Stimulated activated CD8-positive, alpha-beta memory T cell treated with anti-CD3 and anti-CD28 coated beads, Interleukin-15, amount 100 ng/mL, for 48 hours (primary cell): ENCODE results near the gene MIF.
"Not testable (repeated sequence)": the region's sequence is repeated elsewhere in the genome, so short reads cannot be mapped to it uniquely, and the experiment has no call there.

ENCODE experiments used
- DNase-seq, 2 donors: peaks; one replicate each; pipeline ENCODE4 v3.0.0-alpha.2; 2020; ENCODE audit warnings: low read depth in 2 of 2

MIF gene

DNA sequence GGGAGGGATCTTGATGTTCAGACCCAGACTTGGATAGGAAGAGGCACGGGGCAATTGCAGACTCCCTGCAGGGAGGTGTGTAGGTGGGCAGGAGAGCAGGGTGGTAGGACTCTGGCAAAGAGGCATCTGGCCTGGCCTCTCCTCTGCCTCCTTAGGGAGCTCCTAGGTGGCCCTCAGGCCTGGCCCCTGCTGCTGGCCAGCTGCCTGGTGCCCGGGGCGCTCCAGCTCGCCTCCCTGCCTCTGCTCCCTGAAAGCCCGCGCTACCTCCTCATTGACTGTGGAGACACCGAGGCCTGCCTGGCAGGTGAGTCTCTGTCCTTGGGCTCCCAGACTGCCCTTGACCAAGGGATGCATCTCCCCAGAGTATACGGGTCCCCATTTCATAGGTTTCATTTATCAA is 16.6 kb upstream of the MIF start:
- no peak for DNase-seq

DNA sequence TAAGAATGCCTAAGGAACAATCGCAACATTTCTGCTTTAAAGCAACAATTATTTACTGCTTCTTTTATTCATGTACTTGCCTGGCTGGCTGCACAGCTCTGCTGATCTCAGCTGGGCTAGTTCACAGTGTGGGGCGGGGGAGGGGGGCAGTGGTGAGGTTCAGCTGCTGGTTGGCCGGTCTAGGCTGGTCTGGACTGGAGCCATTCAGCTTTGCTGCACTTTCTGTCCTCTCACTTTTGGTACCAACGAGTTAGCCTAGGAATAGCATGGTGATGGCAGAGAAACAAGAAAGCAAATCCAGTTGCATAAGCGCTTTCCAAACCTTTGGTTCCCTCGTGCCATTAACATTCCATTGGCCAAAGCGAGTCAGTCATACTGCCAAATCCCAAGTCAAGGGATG is 16.0 kb upstream of the MIF start:
- no peak for DNase-seq

DNA sequence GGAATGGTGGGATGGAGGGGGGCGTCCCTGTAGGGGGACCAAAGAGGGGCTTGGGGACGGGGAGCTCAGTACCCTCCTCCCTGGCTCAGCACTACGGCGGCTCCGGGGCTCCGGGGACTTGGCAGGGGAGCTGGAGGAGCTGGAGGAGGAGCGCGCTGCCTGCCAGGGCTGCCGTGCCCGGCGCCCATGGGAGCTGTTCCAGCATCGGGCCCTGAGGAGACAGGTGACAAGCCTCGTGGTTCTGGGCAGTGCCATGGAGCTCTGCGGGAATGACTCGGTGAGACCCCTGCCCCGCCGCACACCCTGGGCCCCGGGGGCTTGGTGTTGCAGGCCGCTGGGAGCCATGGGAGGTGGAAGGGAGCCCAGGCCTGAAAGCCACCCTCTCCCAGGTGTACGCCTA is 11.8 kb upstream of the MIF start:
- no peak for DNase-seq

DNA sequence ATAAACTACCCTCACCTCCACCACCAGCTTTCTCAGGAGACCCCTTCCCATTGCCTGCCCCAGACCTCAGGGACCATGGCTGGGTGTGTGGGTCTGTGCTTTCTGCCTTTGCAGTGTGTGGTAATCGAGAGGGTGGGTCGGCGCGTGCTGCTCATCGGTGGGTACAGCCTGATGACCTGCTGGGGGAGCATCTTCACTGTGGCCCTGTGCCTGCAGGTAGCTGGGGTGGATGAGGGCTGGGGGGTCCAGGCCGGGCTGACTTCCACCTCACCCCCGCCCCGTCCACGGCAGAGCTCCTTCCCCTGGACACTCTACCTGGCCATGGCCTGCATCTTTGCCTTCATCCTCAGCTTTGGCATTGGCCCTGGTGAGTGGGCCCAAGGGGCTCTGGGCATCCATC is 10.5 kb upstream of the MIF start:
- DNase-seq: no peak

DNA sequence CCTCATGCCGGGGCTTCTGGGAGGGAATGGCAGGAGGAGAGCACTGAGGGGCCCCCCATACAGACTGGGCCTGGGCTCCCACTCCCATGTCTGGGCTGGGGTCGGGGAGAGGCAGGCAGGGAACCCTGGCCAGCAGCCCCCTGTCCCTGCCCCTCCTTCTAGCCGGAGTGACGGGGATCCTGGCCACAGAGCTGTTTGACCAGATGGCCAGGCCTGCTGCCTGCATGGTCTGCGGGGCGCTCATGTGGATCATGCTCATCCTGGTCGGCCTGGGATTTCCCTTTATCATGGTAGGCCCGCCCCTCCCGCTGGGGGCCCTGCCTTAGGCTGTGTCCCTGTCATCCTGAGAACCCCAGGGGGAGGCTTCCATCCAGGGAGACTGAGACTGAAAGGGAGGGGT is 10.0 kb upstream of the MIF start:
- no peak for DNase-seq

DNA sequence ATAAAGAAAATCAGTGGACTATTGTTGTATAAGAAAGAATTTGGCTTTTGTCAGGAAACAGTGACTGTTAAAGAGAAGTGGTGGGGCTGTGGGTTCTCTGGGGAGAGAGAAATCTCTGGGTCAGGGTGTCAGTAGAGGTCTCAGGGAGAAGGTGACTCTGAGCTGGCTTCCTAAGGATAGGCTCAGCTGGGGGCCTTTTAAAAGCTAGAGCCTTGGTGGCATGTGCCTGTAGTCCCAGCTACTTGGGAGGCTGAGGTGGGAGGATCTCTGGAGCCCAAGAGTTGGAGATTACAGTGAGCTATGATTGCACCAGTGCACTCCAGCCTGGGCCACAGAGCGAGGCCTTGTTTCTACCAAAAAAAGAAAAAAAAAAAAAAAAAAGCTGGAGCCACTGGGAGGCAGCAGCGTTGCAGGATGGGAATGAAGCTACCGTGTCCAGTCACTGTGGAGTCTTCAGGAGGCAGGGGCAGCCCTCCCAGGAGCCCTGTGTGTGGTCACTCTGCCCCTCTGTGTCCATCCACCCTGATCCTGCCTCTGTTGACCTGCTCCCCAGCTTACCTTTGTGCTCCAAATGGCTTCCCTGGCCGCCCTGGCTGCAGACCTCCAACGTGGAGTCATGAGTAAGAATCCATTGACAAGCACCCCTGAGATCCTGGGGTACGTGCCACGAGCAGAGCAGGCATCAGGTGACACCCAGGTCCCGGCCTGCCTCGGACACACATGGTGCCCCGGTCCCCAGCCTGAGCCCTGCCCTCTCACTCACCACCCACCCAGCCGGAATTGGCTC is 5.4 kb upstream of the MIF start:
- DNase-seq: no peak

DNA sequence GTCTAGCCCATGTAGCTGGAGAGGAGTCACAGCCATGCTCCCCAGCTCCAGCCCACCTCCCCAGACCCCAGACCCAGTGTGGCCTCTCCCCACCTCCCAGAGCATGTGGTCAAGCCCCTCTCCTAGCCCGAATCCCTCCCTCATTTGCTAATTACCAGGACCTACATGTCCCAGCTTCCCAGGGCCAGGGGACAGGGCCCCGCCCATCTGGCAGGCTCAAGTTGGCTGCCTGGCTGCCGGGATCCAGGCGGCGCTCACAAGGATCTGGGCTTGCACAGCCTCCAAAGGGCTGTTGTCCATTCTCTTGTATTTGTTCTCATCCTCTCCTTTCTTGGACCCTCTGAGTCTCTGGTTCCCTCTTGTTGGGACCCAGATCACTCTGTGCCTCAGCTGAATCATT is 4.6 kb upstream of the MIF start:
- no peak for DNase-seq

DNA sequence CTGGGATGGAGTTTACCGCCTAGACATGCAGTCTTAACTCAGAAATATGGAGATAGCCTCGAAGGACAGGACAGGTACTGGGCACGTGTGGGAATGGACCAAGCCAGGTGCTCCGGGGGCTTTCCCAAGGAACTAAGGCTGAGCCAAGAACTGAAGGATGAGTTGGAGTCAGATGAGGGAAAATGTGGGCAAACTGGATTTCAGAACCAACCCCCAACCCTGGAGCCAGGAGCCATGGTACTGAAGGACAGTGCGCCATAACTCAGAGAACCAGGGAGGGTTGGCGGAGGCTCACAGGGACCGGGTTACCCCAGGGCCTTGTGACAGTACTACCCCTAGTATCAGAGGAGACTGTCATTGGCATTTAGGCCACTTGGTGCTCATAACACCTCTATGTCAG is 2.5 kb upstream of the MIF start:
- no peak for DNase-seq

DNA sequence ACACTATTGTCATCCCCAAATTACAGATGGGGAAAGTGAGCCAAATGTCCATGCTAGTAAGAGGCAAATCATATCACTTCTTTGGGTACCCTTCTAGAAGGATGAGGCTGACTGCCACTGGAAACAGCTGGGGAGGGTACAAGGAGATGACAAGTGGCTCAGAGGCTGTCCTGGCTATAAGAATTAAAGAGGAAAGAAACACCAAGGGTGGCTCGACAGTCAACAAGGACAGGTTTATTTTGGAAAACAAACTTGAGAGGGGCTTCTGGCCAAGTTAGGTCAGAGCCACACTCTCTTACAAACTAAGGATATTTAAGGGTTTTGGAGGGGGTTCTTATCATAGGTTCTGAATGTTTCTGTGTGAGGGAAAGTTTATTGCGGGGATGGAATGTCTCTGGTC is 2.1 kb upstream of the MIF start:
- DNase-seq: no peak

DNA sequence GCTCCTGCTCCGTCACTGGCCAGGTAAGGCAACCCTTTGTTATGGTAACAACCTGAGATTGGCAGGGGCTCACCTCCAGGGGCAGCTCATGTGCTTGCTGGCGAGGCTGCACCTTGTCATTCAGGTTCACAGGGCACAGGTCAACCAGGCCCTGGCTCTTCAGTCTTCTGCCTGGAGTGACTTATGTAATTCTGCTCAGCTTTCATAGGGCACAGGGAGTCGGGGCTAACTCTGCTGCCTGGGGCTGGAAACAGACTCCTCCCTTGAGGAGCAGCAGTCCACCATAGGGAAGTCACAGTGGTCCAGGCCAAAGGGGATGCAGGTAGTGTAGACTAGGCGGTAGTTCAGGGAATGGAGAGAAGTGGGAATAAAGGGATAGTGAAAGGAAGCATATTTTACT is 1.5 kb upstream of the MIF start:
- no peak for DNase-seq

DNA sequence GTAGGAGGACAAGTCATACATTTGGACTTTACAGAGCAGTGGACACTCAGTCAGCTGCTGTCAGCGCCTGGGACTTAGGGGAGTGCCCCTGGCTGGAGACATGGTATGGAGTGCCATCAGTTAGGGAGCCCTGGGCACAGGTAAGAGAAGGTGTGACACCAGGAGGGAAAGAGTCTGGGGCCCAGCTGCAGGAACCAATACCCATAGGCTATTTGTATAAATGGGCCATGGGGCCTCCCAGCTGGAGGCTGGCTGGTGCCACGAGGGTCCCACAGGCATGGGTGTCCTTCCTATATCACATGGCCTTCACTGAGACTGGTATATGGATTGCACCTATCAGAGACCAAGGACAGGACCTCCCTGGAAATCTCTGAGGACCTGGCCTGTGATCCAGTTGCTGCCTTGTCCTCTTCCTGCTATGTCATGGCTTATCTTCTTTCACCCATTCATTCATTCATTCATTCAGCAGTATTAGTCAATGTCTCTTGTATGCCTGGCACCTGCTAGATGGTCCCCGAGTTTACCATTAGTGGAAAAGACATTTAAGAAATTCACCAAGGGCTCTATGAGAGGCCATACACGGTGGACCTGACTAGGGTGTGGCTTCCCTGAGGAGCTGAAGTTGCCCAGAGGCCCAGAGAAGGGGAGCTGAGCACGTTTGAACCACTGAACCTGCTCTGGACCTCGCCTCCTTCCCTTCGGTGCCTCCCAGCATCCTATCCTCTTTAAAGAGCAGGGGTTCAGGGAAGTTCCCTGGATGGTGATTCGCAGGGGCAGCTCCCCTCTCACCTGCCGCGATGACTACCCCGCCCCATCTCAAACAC is 850 bp upstream of the MIF start:
- no peak for DNase-seq

DNA sequence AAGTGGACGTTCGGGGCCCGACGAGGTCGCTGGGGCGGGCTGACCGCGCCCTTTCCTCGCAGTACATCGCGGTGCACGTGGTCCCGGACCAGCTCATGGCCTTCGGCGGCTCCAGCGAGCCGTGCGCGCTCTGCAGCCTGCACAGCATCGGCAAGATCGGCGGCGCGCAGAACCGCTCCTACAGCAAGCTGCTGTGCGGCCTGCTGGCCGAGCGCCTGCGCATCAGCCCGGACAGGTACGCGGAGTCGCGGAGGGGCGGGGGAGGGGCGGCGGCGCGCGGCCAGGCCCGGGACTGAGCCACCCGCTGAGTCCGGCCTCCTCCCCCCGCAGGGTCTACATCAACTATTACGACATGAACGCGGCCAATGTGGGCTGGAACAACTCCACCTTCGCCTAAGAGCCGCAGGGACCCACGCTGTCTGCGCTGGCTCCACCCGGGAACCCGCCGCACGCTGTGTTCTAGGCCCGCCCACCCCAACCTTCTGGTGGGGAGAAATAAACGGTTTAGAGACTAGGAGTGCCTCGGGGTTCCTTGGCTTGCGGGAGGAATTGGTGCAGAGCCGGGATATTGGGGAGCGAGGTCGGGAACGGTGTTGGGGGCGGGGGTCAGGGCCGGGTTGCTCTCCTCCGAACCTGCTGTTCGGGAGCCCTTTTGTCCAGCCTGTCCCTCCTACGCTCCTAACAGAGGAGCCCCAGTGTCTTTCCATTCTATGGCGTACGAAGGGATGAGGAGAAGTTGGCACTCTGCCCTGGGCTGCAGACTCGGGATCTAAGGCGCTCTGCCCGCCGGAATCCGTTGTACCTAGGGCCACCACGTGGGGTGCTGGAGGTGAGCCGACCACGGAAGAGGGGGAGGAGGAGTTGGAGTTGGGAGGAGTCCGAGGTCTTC is 771 bp downstream of the MIF start:
- peak; percentile 55 to 69 for DNase-seq

DNA sequence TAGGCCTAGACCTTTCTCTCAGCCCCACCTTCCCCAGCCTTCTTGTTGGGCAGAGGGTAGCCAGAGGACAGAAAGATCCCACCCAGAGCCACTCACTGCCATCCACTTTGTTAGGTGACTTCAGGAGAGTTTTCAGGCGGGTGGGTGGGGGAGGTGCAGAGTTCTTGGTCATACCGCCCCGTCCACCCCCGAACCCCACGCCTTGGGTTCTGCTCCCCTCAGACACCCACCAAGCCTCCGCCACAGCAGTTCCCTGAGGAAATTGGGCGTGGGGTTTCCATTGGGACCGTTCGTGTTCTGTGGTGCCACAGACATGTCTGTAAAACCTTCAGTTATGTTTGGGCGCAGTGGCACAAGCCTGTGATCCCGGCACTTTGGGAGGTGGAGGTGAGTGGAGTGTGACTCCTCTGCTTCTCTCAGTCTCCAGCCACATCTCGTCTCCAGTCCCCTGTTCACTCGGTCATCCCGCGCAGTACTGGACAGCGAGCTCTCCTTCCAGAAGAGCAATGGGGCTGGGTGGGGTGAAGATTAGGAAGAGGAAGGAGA is 1.5 kb downstream of the MIF start:
- DNase-seq: no peak

DNA sequence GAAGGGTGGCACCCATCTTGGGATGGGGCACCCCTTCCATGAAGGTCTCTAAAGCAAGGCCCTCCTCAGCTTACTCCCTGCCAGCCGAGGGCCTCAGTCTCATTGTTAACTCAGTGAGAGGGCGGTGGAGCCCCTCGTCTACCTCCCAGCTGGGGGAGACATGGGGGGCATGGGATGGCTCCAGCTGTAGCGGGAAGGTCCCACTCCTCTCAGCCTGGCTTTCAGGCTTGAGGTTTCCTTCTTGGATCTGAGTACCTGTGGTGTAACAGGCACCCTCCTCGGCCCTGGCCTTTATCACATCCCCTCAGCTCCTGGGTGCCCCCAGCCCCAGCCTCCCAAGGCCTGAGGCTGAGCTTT is 2.0 kb downstream of the MIF start:
- no peak for DNase-seq

DNA sequence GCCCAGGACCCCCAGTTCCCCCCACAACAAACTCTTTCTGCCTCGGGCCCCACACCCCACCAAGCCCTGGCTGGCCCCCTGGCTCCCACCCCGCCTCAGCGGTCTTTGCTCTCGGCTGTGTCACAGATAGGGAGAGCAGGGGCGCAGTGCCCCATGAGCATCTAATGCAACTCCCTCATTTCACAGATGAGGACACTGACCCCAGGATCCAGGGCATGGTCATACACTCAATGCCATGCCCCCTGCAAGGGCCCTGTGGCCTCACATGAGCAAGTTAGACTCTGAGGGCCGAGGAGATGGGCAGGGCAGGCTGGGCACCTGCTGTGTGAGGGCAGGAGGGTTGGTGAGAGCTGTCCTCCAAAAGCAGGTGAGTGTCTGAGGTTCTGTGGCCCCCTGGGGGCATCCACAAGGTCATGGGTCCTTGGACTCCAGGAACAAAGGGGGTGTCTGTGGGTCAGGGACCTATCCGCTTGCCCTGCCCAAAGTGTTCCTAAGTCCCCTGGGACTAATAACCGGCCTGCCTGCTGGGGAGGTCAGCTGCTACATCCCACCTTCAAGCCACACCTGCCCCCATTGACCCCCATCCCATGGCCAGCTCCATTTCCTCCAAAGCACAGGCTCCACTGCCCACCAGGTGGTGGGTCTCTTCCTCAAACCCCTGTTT is 2.5 kb downstream of the MIF start:
- DNase-seq: no peak

DNA sequence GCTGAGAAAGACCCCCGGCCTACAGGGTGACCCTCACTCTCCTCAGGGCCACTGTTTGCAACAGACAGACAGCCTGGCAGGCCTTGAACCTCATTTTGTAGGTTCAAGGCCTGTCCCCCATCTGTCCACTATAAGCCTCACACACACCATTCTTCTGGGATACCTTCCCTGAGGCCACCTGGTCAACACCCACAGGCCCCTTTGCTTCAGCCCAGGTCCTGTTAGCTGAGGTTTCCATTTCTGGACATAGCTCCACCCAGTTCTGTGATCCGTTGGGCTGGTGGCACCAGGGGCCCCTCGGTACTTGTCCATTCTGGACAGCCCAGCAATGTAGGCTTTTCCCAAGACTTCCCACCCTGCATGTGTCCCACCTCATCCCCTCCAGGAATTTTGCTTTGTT is 3.1 kb downstream of the MIF start:
- DNase-seq: no peak

DNA sequence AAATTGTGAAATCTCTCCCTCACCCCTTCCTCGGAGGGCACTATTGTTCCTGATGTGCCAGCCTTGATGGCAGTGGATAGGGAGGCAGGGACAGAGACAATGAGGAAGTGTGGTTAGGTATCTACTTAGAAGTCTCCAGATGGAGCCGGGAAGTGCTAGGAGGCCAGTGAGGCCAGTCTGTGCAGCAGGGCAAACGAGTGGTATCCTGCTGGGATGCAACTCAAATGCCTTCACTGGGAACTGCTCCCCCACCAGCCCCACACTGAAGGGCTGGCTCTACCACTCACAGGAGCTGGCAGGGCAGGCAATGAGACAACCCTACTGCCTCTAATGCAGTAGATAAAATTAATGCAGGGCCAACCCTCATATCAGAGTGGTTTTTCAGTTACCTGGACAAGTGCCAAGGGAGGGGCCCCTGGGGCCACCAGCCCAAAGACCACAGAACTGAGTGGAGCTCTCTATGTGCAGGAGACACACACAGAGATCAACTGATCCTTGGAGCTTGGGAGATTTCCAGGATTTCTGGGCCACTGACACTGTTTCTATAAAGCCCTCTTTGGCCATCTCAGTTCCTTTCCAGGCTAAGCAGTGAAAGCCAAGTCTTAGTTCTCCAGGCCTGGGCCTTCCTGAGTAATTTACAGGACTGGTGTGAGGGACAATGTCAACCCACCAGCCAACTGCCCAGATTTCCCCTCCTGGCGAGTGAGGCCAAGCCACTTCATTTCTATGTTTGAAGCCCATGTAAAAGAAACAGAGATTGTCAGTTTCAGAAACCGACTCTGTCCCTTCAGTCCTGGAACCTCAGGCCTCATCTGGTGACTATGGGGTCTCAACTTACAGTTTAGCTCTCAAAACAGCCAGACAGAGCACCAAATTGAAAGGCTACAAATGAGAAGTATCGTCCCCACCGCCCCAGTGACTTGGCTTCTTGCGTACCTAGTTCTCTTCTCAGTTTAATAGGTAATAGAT is 4.1 kb downstream of the MIF start:
- no peak for DNase-seq

DNA sequence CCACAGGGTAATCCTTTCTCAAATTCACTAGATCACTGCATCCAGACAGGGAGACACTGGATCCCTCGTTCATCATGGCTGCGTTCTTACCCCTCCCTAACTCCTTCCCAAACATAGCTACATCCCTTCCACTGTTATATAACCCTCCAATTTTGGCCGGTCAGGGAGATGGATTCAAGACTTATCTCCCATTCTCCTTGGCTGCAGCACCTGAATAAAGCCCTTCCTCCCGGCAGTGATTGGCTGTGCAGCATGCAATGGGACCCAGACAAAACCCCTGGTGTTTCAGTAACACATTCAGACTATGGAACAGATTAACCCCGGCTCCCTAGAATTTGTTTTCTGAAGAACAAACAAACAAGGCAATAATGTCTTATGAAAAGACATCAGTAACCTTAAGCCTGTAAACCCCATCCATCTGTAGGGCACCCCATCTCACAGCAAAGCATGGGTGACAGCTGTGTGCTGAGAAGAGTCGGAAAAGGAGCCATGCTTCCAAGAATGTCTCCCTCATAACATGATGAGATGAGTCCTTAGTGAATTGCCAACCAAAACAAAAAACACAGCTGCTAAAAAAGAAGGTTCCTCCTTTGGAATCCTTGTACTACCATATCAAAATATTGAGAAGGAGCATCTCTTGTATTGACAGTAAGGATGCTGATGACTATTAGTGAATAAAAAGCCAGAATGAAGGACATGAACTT is 5.0 kb downstream of the MIF start:
- DNase-seq: no peak

DNA sequence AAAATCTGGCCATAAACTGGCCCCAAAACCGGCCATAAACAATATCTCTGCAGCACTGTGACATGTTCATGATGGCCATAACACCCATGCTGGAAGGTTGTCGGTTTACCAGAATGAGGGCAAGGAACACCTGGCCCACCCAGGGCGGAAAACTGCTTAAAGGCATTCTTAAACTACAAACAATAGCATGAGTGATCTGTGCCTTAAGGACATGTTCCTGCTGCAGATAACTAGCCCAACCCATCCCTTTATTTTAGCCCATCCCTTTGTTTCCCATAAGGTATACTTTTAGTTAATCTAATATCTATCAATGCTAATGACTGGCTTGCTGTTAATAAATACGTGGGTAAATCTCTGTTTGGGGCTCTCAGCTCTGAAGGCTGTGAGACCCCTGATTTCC is 6.0 kb downstream of the MIF start:
- DNase-seq: not testable (repeated sequence)

DNA sequence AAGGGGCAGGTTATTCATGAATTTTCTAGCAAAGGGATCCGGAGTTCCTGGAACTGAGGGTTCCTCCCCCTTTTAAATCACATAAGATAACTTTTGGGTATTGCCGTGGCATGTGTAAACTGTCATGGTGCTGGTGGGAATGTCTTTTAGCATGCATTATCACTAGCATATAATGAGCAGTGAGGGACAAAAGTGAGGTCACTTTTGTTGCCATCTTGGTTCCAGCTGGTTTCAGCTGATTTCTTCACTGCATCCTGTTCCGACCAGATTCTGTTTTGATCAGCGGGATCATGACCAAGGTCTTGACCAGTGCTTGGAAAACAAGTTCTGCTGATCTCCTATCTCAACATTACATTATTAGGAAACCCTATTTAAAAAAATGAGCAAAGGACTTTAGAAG is 7.4 kb downstream of the MIF start:
- no peak for DNase-seq
